ENCODE data around the gene DDR1.

GRCh38 chr6:30886897-30887255 lies 2.6 kb downstream of the DDR1 start:
- TF ChIP-seq, protein P1, sequence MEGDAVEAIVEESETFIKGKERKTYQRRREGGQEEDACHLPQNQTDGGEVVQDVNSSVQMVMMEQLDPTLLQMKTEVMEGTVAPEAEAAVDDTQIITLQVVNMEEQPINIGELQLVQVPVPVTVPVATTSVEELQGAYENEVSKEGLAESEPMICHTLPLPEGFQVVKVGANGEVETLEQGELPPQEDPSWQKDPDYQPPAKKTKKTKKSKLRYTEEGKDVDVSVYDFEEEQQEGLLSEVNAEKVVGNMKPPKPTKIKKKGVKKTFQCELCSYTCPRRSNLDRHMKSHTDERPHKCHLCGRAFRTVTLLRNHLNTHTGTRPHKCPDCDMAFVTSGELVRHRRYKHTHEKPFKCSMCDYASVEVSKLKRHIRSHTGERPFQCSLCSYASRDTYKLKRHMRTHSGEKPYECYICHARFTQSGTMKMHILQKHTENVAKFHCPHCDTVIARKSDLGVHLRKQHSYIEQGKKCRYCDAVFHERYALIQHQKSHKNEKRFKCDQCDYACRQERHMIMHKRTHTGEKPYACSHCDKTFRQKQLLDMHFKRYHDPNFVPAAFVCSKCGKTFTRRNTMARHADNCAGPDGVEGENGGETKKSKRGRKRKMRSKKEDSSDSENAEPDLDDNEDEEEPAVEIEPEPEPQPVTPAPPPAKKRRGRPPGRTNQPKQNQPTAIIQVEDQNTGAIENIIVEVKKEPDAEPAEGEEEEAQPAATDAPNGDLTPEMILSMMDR (IDR thresholded peaks at IDR 0.05): no peak
- TF ChIP-seq POLR2AphosphoS5 (IDR thresholded peaks at IDR 0.05; ENCODE audit: low read depth, low read length) (no peak), SIN3A (IDR thresholded peaks at IDR 0.05; ENCODE audit: borderline replicate concordance, insufficient read depth, low read depth, low read length) (no peak)
- TF ChIP-seq, protein P2, sequence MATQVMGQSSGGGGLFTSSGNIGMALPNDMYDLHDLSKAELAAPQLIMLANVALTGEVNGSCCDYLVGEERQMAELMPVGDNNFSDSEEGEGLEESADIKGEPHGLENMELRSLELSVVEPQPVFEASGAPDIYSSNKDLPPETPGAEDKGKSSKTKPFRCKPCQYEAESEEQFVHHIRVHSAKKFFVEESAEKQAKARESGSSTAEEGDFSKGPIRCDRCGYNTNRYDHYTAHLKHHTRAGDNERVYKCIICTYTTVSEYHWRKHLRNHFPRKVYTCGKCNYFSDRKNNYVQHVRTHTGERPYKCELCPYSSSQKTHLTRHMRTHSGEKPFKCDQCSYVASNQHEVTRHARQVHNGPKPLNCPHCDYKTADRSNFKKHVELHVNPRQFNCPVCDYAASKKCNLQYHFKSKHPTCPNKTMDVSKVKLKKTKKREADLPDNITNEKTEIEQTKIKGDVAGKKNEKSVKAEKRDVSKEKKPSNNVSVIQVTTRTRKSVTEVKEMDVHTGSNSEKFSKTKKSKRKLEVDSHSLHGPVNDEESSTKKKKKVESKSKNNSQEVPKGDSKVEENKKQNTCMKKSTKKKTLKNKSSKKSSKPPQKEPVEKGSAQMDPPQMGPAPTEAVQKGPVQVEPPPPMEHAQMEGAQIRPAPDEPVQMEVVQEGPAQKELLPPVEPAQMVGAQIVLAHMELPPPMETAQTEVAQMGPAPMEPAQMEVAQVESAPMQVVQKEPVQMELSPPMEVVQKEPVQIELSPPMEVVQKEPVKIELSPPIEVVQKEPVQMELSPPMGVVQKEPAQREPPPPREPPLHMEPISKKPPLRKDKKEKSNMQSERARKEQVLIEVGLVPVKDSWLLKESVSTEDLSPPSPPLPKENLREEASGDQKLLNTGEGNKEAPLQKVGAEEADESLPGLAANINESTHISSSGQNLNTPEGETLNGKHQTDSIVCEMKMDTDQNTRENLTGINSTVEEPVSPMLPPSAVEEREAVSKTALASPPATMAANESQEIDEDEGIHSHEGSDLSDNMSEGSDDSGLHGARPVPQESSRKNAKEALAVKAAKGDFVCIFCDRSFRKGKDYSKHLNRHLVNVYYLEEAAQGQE (IDR thresholded peaks at IDR 0.05; ENCODE audit: insufficient read depth in 1 of 2, low read depth in 2 of 2, low read length in 1 of 2): no peak

Data from Panc1 (cell line).